Ishikawa (cell line): ENCODE data around the gene EMC8.

Source experiments
- CEBPB ChIP-seq: IDR thresholded peaks from 2 replicates; pipeline ENCODE4 v1.6.1; 2012
- CREB1 ChIP-seq: IDR thresholded peaks from 2 replicates; pipeline ENCODE4 v1.6.1; 2012; ENCODE audit warnings: low read depth
- EGR1 ChIP-seq: IDR thresholded peaks from 2 replicates; pipeline ENCODE4 v1.6.1; 2012
- EP300 ChIP-seq: IDR thresholded peaks from 2 replicates; pipeline ENCODE4 v1.6.1; 2012; ENCODE audit warnings: borderline replicate concordance
- FOXM1 ChIP-seq: IDR thresholded peaks from 2 replicates; pipeline ENCODE4 v1.6.1; 2012; ENCODE audit warnings: low read depth, borderline replicate concordance
- MAX ChIP-seq: IDR thresholded peaks from 2 replicates; pipeline ENCODE4 v1.6.1; 2012
- NFIC ChIP-seq: IDR thresholded peaks from 2 replicates; pipeline ENCODE4 v1.6.1; 2012
- RAD21 ChIP-seq: IDR thresholded peaks from 2 replicates; pipeline ENCODE4 v1.6.1; 2012; ENCODE audit warnings: low read depth
- REST ChIP-seq: IDR thresholded peaks from 2 replicates; pipeline ENCODE4 v1.6.1; 2012; ENCODE audit warnings: low read depth, mild to moderate bottlenecking
- TAF1 ChIP-seq: IDR thresholded peaks from 2 replicates; pipeline ENCODE4 v1.6.1; 2012; ENCODE audit warnings: low read depth, mild to moderate bottlenecking
- TCF12 ChIP-seq: IDR thresholded peaks from 2 replicates; pipeline ENCODE4 v1.6.1; 2012; ENCODE audit warnings: low read depth
- TEAD4 ChIP-seq: IDR thresholded peaks from 2 replicates; pipeline ENCODE4 v1.6.1; 2012
- USF1 ChIP-seq: IDR thresholded peaks from 2 replicates; pipeline ENCODE4 v1.6.1; 2012
- YY1 ChIP-seq: IDR thresholded peaks from 2 replicates; pipeline ENCODE4 v1.6.1; 2012; ENCODE audit warnings: low read depth
- ZBTB7A ChIP-seq: IDR thresholded peaks from 2 replicates; pipeline ENCODE4 v1.6.1; 2012; ENCODE audit warnings: low read depth

Gene EMC8

GRCh38 chr16:85736921-85737320 lies 62.4 kb downstream of the EMC8 start:
- no peak for TF ChIP-seq TAF1
- no peak for TF ChIP-seq FOXM1
- TF ChIP-seq YY1 = no peak
- TF ChIP-seq RAD21 = no peak
- TF ChIP-seq CREB1 = no peak
- TF ChIP-seq EGR1 = no peak
- TF ChIP-seq NFIC = no peak
- no peak for TF ChIP-seq REST
- TF ChIP-seq TEAD4 = no peak

GRCh38 chr16:85735946-85736345 lies 63.4 kb downstream of the EMC8 start:
- no peak for TF ChIP-seq EGR1
- TF ChIP-seq YY1 = no peak
- no peak for TF ChIP-seq TAF1
- no peak for TF ChIP-seq USF1
- TF ChIP-seq RAD21 = no peak
- no peak for TF ChIP-seq CEBPB
- TF ChIP-seq CREB1 = no peak
- TF ChIP-seq EP300 = no peak
- TF ChIP-seq TEAD4 = no peak
- no peak for TF ChIP-seq FOXM1
- no peak for TF ChIP-seq REST
- TF ChIP-seq ZBTB7A = no peak
- TF ChIP-seq NFIC = no peak
- TF ChIP-seq MAX = no peak
- TF ChIP-seq TCF12 = no peak

GRCh38 chr16:85735225-85735635 lies 64.1 kb downstream of the EMC8 start:
- TF ChIP-seq CEBPB (no peak), TEAD4 (no peak), TCF12 (no peak), YY1 (no peak), USF1 (no peak), ZBTB7A (no peak), CREB1 (no peak), EP300 (no peak), TAF1 (no peak), RAD21 (no peak), REST (no peak), NFIC (no peak), EGR1 (no peak), MAX (no peak), FOXM1 (no peak)

GRCh38 chr16:85734311-85735017 lies 64.9 kb downstream of the EMC8 start:
- no peak for TF ChIP-seq REST
- no peak for TF ChIP-seq YY1
- TF ChIP-seq CEBPB = no peak
